ENCODE results near the gene MAP3K8.
"Not testable (repeated sequence)": the region's sequence is repeated elsewhere in the genome, so short reads cannot be mapped to it uniquely, and the experiment has no call there.

The MAP3K8 gene

GRCh38 chr10:30448092-30448491, 14.1 kb downstream of the MAP3K8 start:
- no peak for DNase-seq
- H3K36me3 Mint-ChIP-seq (ENCODE audit: low read depth) = peaks cover 59% of the 10 kb centered on the region
- no peaks in the 10 kb centered on the region for H3K27me3 Mint-ChIP-seq
- H3K27ac Mint-ChIP-seq = no peak overlapping the region
- H3K4me1 Mint-ChIP-seq (ENCODE audit: low read depth) = peaks cover 18% of the 10 kb centered on the region
- H3K4me3 Mint-ChIP-seq = no peak overlapping the region
- no peaks in the 10 kb centered on the region for H3K9me3 Mint-ChIP-seq

DNA sequence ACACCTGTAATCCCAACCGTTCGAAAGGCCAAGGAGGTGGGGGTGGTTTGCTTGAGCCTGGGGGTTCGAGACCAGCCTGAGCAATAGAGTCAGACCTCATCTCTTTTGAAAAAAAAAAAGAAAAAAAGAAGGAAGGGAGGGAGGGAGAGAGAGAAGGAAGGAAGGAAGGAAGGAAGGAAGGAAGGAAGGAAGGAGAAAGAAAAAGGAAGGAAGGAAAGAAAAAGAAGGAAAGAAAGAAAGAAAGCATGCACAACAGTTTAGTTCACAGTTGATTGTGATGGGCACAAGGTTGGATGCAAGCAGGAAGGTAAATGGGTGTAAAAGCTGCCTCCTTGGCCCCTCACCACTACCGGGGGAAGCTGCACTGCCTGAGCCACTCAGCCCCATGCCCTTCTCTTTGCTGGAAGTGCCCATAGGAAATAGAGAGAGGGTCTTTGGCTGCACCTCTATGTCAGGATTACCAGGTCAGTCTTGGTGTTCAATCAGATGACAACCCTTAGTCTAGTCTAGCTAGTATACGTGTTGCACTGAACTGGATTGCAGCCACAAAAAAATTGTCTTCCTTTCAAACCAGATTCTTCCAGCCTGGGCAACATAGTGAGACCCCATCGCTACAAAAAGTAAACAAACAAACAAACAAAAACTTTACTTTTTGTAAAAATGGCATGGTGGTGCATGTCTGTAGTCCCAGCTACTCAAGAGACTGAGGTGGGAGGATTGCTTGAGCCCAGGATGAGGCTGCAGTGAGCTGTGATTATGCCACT, 20.0 kb downstream of the MAP3K8 start:
- peaks cover 27% of the 10 kb centered on the region for H3K4me1 Mint-ChIP-seq (ENCODE audit: low read depth)
- H3K27ac Mint-ChIP-seq = no peak overlapping the region
- DNase-seq = no peak

GRCh38 chr10:30454744-30455510, 20.9 kb downstream of the MAP3K8 start:
- peaks cover 27% of the 10 kb centered on the region for H3K4me1 Mint-ChIP-seq (ENCODE audit: low read depth)
- H3K4me3 Mint-ChIP-seq = no peak overlapping the region

More for the DNA sequence above, 20.0 kb downstream of the MAP3K8 start:
- Mint-ChIP-seq H3K9me3 (no peaks in the 10 kb centered on the region), H3K27me3 (no peaks in the 10 kb centered on the region), H3K4me3 (no peak overlapping the region), H3K36me3 (ENCODE audit: low read depth) (peaks cover 64% of the 10 kb centered on the region)

DNA sequence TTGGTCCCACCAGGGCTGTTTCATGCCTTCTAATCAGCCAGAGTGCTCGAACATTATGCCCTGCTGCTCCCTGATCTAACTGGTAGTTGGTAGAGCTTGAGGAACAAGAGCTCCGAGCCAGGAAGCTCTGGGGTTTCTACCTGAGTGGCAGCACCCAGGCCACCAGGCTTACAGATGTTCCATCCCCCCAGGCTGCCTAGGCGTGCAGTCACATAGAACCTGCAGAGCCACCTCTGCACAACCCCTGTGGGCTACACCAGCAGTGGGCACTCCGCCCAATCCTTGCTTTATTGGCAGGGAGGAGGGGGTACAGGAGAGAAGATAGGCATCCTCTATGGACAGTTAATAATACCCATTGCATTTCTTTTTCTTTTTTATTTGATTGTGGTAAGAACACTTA, 21.8 kb downstream of the MAP3K8 start:
- no peaks in the 10 kb centered on the region for H3K27me3 Mint-ChIP-seq
- no peak for DNase-seq
- no peak overlapping the region for H3K4me3 Mint-ChIP-seq
- H3K4me1 Mint-ChIP-seq (ENCODE audit: low read depth) = peaks cover 27% of the 10 kb centered on the region
- H3K27ac Mint-ChIP-seq = peak overlapping the region; percentile 48
- no peaks in the 10 kb centered on the region for H3K9me3 Mint-ChIP-seq
- peaks cover 66% of the 10 kb centered on the region for H3K36me3 Mint-ChIP-seq (ENCODE audit: low read depth)

More at GRCh38 chr10:30454744-30455510, 20.9 kb downstream of the MAP3K8 start:
- no peaks in the 10 kb centered on the region for H3K9me3 Mint-ChIP-seq
- no peaks in the 10 kb centered on the region for H3K27me3 Mint-ChIP-seq
- peaks cover 65% of the 10 kb centered on the region for H3K36me3 Mint-ChIP-seq (ENCODE audit: low read depth)
- no peak overlapping the region for H3K27ac Mint-ChIP-seq
- DNase-seq = no peak

DNA sequence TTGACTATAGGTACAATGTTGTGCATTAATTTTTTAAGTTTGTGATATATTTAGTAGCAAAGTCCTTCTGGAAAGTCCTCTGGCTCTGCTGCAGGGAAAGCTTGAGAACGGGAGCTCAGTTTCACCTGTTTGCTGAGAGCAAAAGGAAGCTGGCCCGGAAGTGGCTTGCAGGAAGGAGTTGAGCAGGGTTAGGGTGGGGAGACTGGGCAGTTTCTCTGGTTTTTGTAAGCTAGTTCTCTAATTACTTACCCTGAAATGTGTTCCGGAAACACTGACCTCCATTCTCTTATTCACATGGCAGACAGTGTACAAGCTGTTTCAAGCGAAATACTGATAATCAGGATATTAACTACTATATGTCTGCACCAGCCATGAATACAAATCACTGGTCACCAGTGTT, 22.3 kb downstream of the MAP3K8 start:
- Mint-ChIP-seq H3K27ac (peak overlapping the region; percentile 64), H3K36me3 (ENCODE audit: low read depth) (peaks cover 66% of the 10 kb centered on the region)
- no peak for DNase-seq

DNA sequence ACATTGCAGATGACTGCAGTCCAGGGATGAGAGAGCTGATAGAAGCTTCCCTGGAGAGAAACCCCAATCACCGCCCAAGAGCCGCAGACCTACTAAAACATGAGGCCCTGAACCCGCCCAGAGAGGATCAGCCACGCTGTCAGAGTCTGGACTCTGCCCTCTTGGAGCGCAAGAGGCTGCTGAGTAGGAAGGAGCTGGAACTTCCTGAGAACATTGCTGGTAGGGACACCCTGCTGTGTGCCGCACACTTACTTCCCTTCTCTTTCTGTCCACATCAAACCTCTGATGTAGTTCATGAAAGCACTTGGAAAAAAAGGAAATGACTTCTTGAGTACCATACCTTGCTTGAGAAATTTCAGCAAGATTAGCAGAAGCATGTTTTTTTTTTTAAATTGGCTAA, 25.3 kb downstream of the MAP3K8 start:
- Mint-ChIP-seq H3K36me3 (ENCODE audit: low read depth) (peaks cover 59% of the 10 kb centered on the region), H3K4me1 (ENCODE audit: low read depth) (peaks cover 29% of the 10 kb centered on the region), H3K4me3 (no peak overlapping the region), H3K27me3 (no peaks in the 10 kb centered on the region), H3K27ac (no peak overlapping the region), H3K9me3 (no peaks in the 10 kb centered on the region)
- no peak for DNase-seq

More for the DNA sequence above, 22.3 kb downstream of the MAP3K8 start:
- Mint-ChIP-seq H3K4me1 (ENCODE audit: low read depth) (peaks cover 27% of the 10 kb centered on the region), H3K9me3 (no peaks in the 10 kb centered on the region), H3K4me3 (no peak overlapping the region), H3K27me3 (no peaks in the 10 kb centered on the region)

- Mint-ChIP-seq H3K36me3 (ENCODE audit: low read depth) (peaks cover 53% of the 10 kb centered on the region), H3K27ac (no peak overlapping the region), H3K4me1 (ENCODE audit: low read depth) (peaks cover 23% of the 10 kb centered on the region), H3K9me3 (no peaks in the 10 kb centered on the region), H3K27me3 (no peaks in the 10 kb centered on the region), H3K4me3 (no peak overlapping the region)
- DNase-seq = no peak
Measured at GRCh38 chr10:30460121-30460520, 26.1 kb downstream of the MAP3K8 start.

DNA sequence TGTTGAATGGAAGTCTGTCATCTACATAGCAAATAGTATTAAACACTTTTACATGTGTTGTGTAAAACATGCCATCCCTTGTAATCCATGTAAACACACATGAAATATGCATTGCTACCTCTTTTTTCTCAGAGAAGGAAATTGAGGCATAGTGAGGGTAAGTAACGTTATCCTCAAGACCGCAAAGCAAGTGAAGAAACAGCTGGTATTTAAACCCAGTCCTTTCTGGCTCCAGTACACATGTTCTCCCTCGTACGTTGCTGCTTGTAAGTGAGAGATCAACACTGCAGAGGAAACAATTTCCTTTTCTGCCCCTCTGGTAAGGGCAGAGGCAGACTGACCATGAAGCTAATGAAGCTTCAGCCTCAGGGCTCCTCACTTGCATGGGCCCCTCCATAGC, 28.5 kb downstream of the MAP3K8 start:
- no peak for DNase-seq
- H3K36me3 Mint-ChIP-seq (ENCODE audit: low read depth) = peaks cover 46% of the 10 kb centered on the region
- no peaks in the 10 kb centered on the region for H3K27me3 Mint-ChIP-seq
- H3K4me3 Mint-ChIP-seq = no peak overlapping the region
- H3K4me1 Mint-ChIP-seq (ENCODE audit: low read depth) = peaks cover 9% of the 10 kb centered on the region
- no peaks in the 10 kb centered on the region for H3K9me3 Mint-ChIP-seq
- no peak overlapping the region for H3K27ac Mint-ChIP-seq

DNA sequence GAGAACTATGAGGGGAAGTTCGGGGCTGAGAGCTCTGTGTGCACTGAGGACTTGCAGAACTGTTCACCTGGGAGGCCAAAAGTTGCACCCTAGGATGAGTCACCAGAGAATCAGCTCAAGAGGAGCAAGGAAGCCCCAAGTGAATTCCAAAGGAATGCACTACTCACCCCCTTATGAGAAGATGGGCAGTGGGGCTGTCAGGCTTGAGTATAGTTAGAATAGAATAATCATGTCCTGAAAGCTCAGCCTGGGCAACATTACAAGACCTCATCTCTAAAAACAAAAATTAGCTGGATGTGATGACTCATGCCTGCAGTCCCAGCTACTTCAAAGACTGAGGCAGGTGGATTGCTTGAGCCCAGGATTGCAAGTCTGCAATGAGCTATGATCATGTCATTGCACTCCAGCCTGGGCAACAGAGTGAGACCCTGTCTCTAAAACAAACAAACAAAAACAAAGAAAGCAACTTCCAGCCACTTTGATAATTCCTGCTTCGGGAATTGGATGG, 30.0 kb downstream of the MAP3K8 start:
- H3K36me3 Mint-ChIP-seq (ENCODE audit: low read depth) = peaks cover 34% of the 10 kb centered on the region
- H3K27me3 Mint-ChIP-seq = no peaks in the 10 kb centered on the region
- H3K9me3 Mint-ChIP-seq = no peaks in the 10 kb centered on the region
- no peak overlapping the region for H3K27ac Mint-ChIP-seq
- peaks cover 15% of the 10 kb centered on the region for H3K4me1 Mint-ChIP-seq (ENCODE audit: low read depth)
- no peak for DNase-seq
- H3K4me3 Mint-ChIP-seq = no peak overlapping the region

DNA sequence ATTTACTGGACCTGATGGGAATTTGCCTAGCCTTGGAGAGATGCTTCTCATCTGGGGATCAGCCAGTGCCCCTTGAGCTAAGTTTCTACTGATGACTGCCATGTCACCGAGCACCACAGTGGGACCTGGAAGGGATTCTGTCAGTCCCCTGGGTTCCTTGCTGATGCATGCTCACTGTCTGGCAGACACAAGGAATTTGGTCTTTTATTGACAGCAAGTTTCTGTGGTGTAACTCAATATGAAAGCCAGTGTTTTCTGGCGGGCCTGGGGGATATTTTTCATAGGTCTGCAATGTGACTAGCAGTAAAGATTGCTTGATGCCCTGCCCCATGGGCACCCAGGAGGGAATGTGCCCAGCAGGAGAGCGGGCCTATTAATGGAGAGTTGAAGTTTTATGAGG, 30.7 kb downstream of the MAP3K8 start:
- Mint-ChIP-seq H3K36me3 (ENCODE audit: low read depth) (peaks cover 28% of the 10 kb centered on the region), H3K4me1 (ENCODE audit: low read depth) (peaks cover 15% of the 10 kb centered on the region), H3K4me3 (no peak overlapping the region), H3K27ac (no peak overlapping the region), H3K9me3 (no peaks in the 10 kb centered on the region), H3K27me3 (no peaks in the 10 kb centered on the region)
- no peak for DNase-seq

DNA sequence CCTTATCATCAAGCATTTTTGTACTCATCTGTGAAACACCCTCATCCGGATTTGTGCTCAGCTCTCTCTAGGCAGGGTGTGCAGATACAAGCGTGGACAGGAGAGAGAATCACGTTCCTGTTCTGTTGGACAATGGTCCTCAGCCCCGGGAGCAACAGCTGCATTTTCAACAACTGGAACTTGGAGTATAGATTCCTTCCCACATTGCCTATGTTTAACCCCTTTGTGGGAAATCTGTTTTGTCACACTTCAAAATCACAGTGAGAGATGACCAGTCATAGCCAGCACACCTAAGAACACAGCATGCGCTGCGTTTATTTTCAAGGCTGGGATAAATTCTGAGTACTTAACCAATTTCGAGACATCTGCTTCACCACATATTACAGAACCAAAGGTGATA, 32.5 kb downstream of the MAP3K8 start:
- DNase-seq = no peak

DNA sequence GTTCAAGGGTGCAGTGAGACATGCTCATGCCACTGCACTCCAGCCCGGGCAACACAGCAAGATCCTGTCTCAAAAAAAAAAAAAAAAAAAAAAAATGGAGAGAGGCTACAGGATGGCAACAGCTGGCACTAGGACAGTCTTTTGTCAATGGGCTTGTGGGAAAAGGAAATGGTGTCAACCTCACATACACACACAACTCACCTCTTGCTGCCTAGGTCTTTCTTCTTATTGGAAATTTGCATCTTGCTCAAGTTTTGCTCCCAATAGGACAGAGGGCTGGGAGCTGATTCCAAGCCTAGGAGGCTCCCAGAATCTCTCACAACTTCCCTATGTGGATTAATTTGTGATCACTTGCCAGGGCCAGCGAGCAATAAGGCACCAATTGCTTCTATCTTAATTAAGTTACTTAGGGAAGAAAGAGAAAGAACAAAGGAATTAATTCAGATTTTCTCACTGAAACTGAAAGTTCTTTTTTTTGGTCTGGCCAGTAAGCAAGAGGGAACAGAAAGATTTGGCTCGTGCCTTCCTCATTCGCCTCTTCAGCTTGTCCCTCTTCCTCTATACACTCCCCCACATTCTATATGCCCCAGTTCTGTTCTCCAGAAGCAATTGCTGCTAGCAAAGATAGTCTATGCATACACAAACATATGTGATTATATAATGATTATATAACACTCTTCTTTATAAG, 33.8 kb downstream of the MAP3K8 start:
- Mint-ChIP-seq H3K9me3 (no peaks in the 10 kb centered on the region), H3K4me3 (no peak overlapping the region), H3K36me3 (ENCODE audit: low read depth) (no peaks in the 10 kb centered on the region), H3K4me1 (ENCODE audit: low read depth) (peaks cover 15% of the 10 kb centered on the region), H3K27me3 (no peaks in the 10 kb centered on the region), H3K27ac (no peak overlapping the region)
- DNase-seq = no peak

More for the DNA sequence above, 32.5 kb downstream of the MAP3K8 start:
- H3K4me1 Mint-ChIP-seq (ENCODE audit: low read depth) = peaks cover 15% of the 10 kb centered on the region
- no peak overlapping the region for H3K27ac Mint-ChIP-seq
- no peaks in the 10 kb centered on the region for H3K27me3 Mint-ChIP-seq
- H3K4me3 Mint-ChIP-seq = no peak overlapping the region
- no peaks in the 10 kb centered on the region for H3K9me3 Mint-ChIP-seq
- H3K36me3 Mint-ChIP-seq (ENCODE audit: low read depth) = peaks cover 12% of the 10 kb centered on the region

GRCh38 chr10:30472414-30473155, 38.6 kb downstream of the MAP3K8 start:
- H3K9me3 Mint-ChIP-seq = no peaks in the 10 kb centered on the region
- H3K4me1 Mint-ChIP-seq (ENCODE audit: low read depth) = peaks cover 7% of the 10 kb centered on the region
- no peak for DNase-seq
- H3K36me3 Mint-ChIP-seq (ENCODE audit: low read depth) = no peaks in the 10 kb centered on the region
- no peaks in the 10 kb centered on the region for H3K27me3 Mint-ChIP-seq
- H3K27ac Mint-ChIP-seq = no peak overlapping the region
- H3K4me3 Mint-ChIP-seq = no peak overlapping the region

- not testable (repeated sequence) for H3K27ac Mint-ChIP-seq; H3K4me1 Mint-ChIP-seq (ENCODE audit: low read depth); H3K27me3 Mint-ChIP-seq; H3K36me3 Mint-ChIP-seq (ENCODE audit: low read depth); H3K9me3 Mint-ChIP-seq; DNase-seq; H3K4me3 Mint-ChIP-seq
Measured at GRCh38 chr10:30475515-30475914, 41.5 kb downstream of the MAP3K8 start.
